Muscle of back (tissue), 13 donors: ENCODE data around the gene CYGB. TPM values are rescaled to one million over a fixed set of nuclear protein-coding genes. Genes with fewer than 3 reads are reported as not detected.
A peak's percentile ranks its signal among the peaks of the same experiment; 100 is the strongest.

Source experiments
- DNase-seq, 3 donors: peaks; one replicate each; pipeline versions ENCODE4 v3.0.0 to v3.0.0-alpha.2; 2013
- long read RNA-seq, 9 donors: transcript quantifications; one replicate each; lab custom pipeline, GENCODE V29; 2026
- polyA plus RNA-seq, 10 donors: library from polyadenylated mRNA; unstranded; fragments of 120-200 nt; gene quantifications; one replicate each; pipeline ENCODE4 v1.2.1, GENCODE V29; 2013; ENCODE audit not compliant: insufficient read length in 10 of 10

Gene CYGB
- 10 to 100 TPM in 9 of 10 donors, 1 to 10 TPM in 1; 9.1 to 18.4 (median 15.8) TPM for polyA plus RNA-seq
- long read RNA-seq, donor 1, transcript CYGB-201 (4 exons, 2,158 nt): major isoform, 6 of 139 reads
- long read RNA-seq, donor 1, partial matches to known transcripts: 107 of 139 reads
- long read RNA-seq, donor 1, other reads (novel, unspliced or antisense): 26 of 139 reads
- long read RNA-seq, donor 2, transcript CYGB-201 (4 exons, 2,158 nt): major isoform, 6 of 6 reads
- long read RNA-seq, donor 2, partial matches to known transcripts: 0 of 6 reads
- long read RNA-seq, donor 2, other reads (novel, unspliced or antisense): 0 of 6 reads
- long read RNA-seq, donor 3: 0 reads
- long read RNA-seq, donor 4, partial matches to known transcripts: 0 of 4 reads
- long read RNA-seq, donor 4, other reads (novel, unspliced or antisense): 0 of 4 reads
- long read RNA-seq, donor 5, transcript CYGB-201 (4 exons, 2,158 nt): major isoform, 12 of 12 reads
- long read RNA-seq, donor 5, partial matches to known transcripts: 0 of 12 reads
- long read RNA-seq, donor 5, other reads (novel, unspliced or antisense): 0 of 12 reads
- long read RNA-seq, donor 6, transcript CYGB-201 (4 exons, 2,158 nt): major isoform, 6 of 11 reads
- long read RNA-seq, donor 6, partial matches to known transcripts: 5 of 11 reads
- long read RNA-seq, donor 6, other reads (novel, unspliced or antisense): 0 of 11 reads
- long read RNA-seq, donor 7, transcript CYGB-201 (4 exons, 2,158 nt): major isoform, 5 of 5 reads
- long read RNA-seq, donor 7, partial matches to known transcripts: 0 of 5 reads
- long read RNA-seq, donor 7, other reads (novel, unspliced or antisense): 0 of 5 reads
- long read RNA-seq, donor 8, partial matches to known transcripts: 0 of 1 reads
- long read RNA-seq, donor 8, other reads (novel, unspliced or antisense): 0 of 1 reads
- long read RNA-seq, donor 9, partial matches to known transcripts: 0 of 12 reads
- long read RNA-seq, donor 9, other reads (novel, unspliced or antisense): 11 of 12 reads

DNA sequence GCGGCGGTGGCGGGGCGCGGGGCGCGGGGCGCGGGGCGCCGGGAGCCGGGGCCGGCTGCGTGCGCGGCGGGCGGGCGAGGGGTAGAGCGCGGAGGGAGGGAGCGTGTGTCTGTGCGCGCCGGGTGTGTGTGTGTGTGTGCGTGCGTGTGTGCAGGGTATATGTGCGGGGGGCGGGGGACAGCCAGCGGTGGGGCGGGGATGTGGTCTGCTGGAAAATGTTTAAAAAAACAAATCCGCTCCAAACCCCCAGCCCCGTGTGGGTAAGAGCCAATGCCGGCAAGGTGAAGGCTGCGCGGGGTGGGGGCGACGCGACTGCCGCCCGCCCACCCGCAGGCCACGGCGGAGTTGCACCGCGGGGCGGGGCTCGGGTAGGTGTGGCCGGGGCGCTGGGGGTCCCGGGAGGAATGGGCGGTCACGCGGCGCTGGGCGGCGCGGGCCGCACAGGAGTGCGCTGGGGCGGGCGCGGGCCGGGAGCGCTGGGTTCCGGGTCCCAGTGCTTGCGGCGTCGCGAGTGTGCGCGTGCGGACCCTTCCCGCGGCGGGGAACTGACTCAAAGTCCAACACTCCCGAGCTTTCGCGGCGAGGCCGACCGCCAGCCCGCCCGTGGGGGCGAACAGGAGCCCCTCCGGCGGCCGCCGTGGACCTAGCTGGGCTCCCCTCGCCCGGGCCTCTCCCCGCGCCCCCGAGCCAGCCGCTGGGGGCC, at the start of gene CYGB:
Gene CYGB (minus strand): TSS at position 132 of the 703 bp plus-strand sequence. CDS start 167 bp downstream, outside the sequence.
- peak in 1 of 3 donors; percentile 72 for DNase-seq

DNA sequence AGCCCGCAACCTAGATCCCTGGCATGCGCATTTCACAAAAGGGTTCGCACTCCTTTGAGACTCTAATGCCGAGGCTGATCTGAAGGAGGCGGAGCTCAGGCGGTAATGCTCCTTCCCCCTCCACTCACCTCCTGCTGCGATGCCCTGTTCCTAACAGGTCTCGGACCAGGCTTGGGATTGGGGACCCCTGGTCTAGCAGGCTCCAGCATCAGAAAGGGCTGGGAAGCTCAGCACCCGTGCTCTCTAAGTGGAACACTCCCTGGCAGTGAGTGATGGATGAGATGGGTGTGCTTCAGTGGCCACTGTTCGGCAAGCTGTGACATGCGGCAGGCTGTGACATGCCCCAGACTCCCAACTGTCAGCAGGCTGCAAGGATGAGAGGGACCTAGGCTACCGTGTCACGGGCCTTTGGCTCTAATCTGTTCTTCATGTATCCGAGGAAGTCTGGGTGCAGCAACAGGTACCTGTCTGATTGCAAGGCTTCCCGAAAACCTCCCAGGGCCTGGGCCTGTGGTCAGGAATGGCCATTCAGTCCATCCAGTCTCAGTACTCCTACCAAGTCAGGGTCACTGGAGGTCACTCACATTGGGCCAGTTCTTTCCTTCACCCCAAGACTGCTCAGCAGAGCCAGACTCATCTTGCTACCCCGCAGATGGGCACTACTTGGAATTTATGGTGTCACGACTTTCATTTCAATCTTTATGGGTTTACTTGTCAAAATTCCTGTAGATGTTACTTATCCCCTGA, 49.4 kb upstream of the CYGB start:
- DNase-seq: no peak

DNA sequence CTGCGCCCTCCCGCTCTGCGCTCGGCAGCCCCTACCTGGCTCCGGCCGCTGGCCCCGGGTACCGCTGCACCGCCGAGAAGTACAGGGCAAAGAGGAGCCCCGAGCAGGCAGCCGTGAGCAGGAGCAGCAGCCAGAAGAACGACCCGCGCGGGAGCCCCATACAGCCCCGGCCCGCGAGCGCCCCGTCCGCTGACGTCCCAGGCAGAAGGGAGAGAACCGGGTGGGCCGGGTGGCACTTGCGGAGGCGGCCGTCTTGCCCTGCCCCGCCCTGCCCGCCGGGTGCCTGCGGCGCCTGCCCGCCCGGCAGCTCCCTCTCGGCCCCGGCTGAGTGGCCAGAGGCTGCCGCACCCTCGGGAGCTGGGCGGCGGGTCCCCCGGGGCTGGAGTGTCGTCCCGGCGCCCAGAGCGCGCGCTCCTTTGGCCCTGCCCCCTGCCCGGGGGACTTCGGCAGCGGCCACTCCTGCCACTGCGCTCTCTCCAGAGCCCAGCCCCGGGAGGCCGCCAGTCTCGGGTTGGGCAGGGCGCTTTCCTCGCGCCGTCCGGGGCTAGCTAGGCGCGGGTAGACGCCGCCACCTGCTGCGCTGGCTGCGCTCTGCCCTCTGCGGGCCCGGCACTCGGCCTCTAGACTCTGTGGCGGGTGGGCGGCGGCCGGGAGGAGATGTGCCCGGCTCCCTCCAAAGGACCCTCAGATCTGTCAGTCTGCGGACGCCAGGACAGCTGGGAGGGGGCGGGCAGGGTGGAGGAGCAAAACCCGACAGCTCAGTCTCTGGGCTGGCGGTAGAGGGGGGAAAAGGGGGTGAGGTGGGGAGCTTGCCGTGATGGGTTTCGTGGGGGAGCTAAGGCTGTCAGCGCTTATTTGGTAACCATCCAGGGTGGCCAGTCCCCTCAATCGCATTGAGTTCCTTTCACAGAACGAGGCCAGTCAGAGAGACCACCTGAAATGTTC, 48.4 kb upstream of the CYGB start, which contains the start of gene ST6GALNAC2:
Gene ST6GALNAC2 (minus strand): TSS at position 212 of the 945 bp plus-strand sequence. CDS start 52 bp downstream, at position 160.
- peak in 1 of 3 donors; percentile 60 for DNase-seq

GRCh38 chr17:76585033-76585648, 47.6 kb upstream of the CYGB start:
- DNase-seq: peak in 1 of 3 donors; percentile 64

DNA sequence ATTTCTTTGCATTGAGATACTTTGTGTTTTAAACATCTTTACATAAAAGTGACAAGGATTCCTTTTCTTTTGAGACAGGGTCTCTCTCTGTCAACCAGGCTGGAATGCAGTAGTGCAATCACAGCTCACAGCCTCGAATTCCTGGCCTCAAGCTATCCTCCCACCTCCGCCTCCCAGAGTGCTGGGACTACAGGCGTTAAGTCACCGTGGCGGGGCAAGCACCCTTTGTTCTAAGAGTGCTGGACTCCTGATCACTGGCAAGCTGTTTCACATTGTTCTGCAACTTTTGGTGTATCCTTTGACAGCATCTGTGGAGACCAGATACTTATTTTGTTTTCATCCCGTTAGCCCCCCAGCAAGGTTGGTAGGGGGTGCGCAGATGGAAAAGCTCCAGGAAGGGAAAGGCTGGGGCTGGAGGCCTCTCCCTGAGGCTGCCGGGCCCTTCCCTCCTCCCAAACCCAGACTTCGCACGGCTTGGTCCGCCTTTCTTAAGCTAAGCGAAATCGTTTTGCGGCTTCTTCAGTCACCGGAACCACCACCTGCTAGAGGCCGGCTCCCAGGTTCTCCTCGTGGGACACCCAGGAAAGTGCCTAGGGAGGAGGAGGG, 47.0 kb upstream of the CYGB start:
- DNase-seq: no peak

GRCh38 chr17:76582660-76583059, 45.2 kb upstream of the CYGB start:
- DNase-seq: no peak

- no peak for DNase-seq
Observed at GRCh38 chr17:76581515-76581914, 44.0 kb upstream of the CYGB start.

GRCh38 chr17:76579281-76579680, 41.8 kb upstream of the CYGB start:
- no peak for DNase-seq

GRCh38 chr17:76578376-76578775, 40.9 kb upstream of the CYGB start:
- no peak for DNase-seq

- no peak for DNase-seq
Observed at GRCh38 chr17:76577876-76578275, 40.4 kb upstream of the CYGB start.

DNA sequence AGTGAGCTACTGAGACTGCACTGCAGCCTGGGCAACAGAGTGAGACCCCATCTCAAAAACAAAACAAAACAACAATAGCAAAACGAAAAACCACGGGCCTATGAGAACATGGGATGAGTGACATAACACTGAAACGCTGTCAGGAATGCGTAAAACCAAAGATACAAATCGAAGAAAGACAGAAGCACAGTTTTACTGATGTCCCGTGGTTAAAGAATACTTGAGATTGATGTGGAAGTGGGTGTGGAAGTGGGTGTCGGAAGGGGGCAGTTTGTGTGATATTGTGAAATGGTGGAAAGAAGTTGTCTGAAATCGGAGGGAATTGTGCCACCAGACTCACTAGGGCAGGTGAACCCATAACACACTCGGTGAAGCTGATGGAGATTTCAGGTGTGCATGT, 38.7 kb upstream of the CYGB start:
- DNase-seq: no peak

DNA sequence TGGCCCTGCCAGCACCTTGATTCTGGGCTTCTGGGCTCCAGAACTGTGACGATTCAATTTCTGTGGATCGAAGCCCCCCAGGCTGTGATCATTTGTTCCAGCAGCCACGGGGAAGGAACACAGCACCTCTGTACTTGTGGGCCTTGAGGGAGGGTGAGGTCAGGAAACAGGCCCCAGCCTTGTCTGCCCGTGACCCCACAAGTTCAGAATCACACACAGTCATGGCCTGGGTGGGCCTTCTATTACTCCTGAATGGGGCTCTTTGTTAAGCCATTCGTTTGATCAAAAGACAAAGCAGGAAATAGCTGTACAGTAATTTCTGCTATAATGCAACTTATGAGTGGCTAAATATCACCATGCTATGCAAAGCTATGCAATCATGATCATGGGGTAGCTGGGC, 38.1 kb upstream of the CYGB start:
- DNase-seq: no peak

DNA sequence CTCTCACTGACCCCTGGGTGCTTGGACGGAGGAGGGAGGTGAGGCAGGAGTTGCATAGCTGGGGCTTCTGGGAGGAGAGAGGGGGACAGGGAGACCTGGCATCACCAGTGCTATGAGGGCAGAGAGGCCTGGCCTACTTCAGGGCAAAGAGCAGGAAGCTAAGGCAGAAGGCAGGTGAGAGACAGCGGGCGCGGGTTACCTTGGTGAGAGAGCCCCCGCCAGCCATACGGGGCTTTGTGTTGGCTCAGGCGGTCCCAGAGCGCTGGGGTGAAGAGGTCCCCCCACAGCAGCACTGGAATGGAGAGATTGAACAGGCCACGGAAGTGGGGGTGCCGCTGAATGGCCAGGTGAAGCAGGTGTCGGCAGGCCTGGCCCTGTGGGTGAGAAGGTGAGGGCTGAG, 36.7 kb upstream of the CYGB start:
- no peak for DNase-seq

- no peak for DNase-seq
Observed at GRCh38 chr17:76573096-76573495, 35.6 kb upstream of the CYGB start.

GRCh38 chr17:76572201-76572910, 34.8 kb upstream of the CYGB start:
- DNase-seq: no peak

- DNase-seq: no peak
Observed at GRCh38 chr17:76570877-76571471, 33.5 kb upstream of the CYGB start.

- DNase-seq: no peak
Observed at GRCh38 chr17:76570457-76570856, 32.9 kb upstream of the CYGB start.
